GM12891 (cell line): ENCODE measurements around the gene CLTB.

Experiments
- POLR2A ChIP-seq: IDR thresholded peaks from 2 replicates; pipeline ENCODE4 v1.6.1; 2011; ENCODE audit warnings: low read depth, low read length, control low read depth
- POLR2AphosphoS5 ChIP-seq: IDR thresholded peaks from 2 replicates; pipeline ENCODE4 v1.6.1; 2011; ENCODE audit warnings: low read depth, low read length, control low read depth
- POU2F2 ChIP-seq: IDR thresholded peaks from 2 replicates; pipeline ENCODE4 v1.6.1; 2011; ENCODE audit warnings: low read depth, mild to moderate bottlenecking, control low read depth, low read length, moderate library complexity
- TAF1 ChIP-seq: IDR thresholded peaks from 2 replicates; pipeline ENCODE4 v1.6.1; 2011; ENCODE audit warnings: low read depth, low read length, control low read depth

GRCh38 chr5:176408590-176408989, 7.7 kb downstream of the CLTB start:
- TF ChIP-seq POU2F2 (no peak), TAF1 (no peak), POLR2A (no peak), POLR2AphosphoS5 (no peak)
